Natural killer cell (primary cell): Measurements from ENCODE around the gene PRKN. TPM values are rescaled to one million over a fixed set of nuclear protein-coding genes. Genes with fewer than 3 reads are reported as not detected.

Experiments
- ATAC-seq, 3 donors: fragments of 150-1000 bp in 2 of 3; fragments of 200-7000 bp in 1 of 3; cut with Tn5 transposase; 1 replicate in 1 of 3; 2 replicates in 2 of 3; pipeline ENCODE4 v1.10.0; 2021; ENCODE audit warnings: mild to moderate bottlenecking in 2 of 3, moderate library complexity in 2 of 3
- DNase-seq, 2 donors: peaks; one replicate each; pipeline versions ENCODE4 v3.0.0 to v3.0.0-alpha.2; 2013 to 2021; ENCODE audit warnings: mixed read lengths in 1 of 2
- H3K27ac ChIP-seq: one replicate; pipeline ENCODE4 v1.5.1; 2013; ENCODE audit warnings: mild to moderate bottlenecking, low read length
- H3K27me3 ChIP-seq: one replicate; pipeline ENCODE4 v1.6.1; 2013; ENCODE audit warnings: low read length; ENCODE audit not compliant: control insufficient read depth, insufficient read depth
- H3K36me3 ChIP-seq: one replicate; pipeline ENCODE4 v1.6.1; 2013; ENCODE audit warnings: low read length; ENCODE audit not compliant: control insufficient read depth, insufficient read depth
- H3K4me1 ChIP-seq: one replicate; pipeline ENCODE4 v1.6.1; 2013; ENCODE audit warnings: low read length; ENCODE audit not compliant: control insufficient read depth, insufficient read depth
- H3K4me3 ChIP-seq: one replicate; pipeline ENCODE4 v1.5.1; 2013; ENCODE audit warnings: low read length
- H3K9me3 ChIP-seq: one replicate; pipeline ENCODE4 v1.6.1; 2013; ENCODE audit warnings: low read length; ENCODE audit not compliant: control insufficient read depth, insufficient read depth
- H3K27ac Mint-ChIP-seq, 2 donors: one replicate each; pipeline ENCODE4 v1.8.0; 2022; ENCODE audit warnings: mild to moderate bottlenecking in 2 of 2, mixed read lengths in 2 of 2, moderate library complexity in 1 of 2
- H3K27me3 Mint-ChIP-seq, 2 donors: one replicate each; pipeline ENCODE4 v1.8.0; 2022; ENCODE audit warnings: low read depth in 2 of 2, mixed read lengths in 2 of 2
- H3K36me3 Mint-ChIP-seq: one replicate; pipeline ENCODE4 v1.8.0; 2022; ENCODE audit warnings: mixed read lengths
- H3K4me1 Mint-ChIP-seq, 2 donors: one replicate each; pipeline ENCODE4 v1.8.0; 2022; ENCODE audit warnings: mixed read lengths in 2 of 2
- H3K4me3 Mint-ChIP-seq: one replicate; pipeline ENCODE4 v1.8.0; 2022; ENCODE audit warnings: mild to moderate bottlenecking, moderate library complexity, mixed read lengths
- H3K9me3 Mint-ChIP-seq, 2 donors: one replicate each; pipeline ENCODE4 v1.8.0; 2022; ENCODE audit warnings: mixed read lengths in 2 of 2
- whole genome bisulfite sequencing: methylation state at CpG from one replicate; pipeline ENCODE4 v1.1.7; 2013; ENCODE audit warnings: missing lambda C conversion rate; ENCODE audit not compliant: insufficient coverage; 5-methylcytosine and 5-hydroxymethylcytosine counted together
- intact Hi-C: fragments of 100-400 bp; cut with micrococcal nuclease; formaldehyde crosslinking; loops from one replicate; pipeline ENCODE4 v1.14.2; 2022
- total RNA-seq, 4 donors: library from RNA; stranded (reverse); fragments of 120-200 nt in 1 of 4; gene quantifications; one replicate each; pipeline versions ENCODE4 v1.2.3 to v1.2.4, GENCODE V29; 2013 to 2022
- TF ChIP-seq, protein P1 (sequence below): fragments of 200-600 bp; IDR thresholded peaks from one replicate; pipeline ENCODE4 v1.8.0; 2022; ENCODE audit warnings: antibody characterized with exemption

The PRKN gene
- total RNA-seq, 3 donors from 2014 or later (not counting 1 experiment from before 2014, with no cell fraction given) = 1.4 to 1.9 (median 1.9) TPM

DNA sequence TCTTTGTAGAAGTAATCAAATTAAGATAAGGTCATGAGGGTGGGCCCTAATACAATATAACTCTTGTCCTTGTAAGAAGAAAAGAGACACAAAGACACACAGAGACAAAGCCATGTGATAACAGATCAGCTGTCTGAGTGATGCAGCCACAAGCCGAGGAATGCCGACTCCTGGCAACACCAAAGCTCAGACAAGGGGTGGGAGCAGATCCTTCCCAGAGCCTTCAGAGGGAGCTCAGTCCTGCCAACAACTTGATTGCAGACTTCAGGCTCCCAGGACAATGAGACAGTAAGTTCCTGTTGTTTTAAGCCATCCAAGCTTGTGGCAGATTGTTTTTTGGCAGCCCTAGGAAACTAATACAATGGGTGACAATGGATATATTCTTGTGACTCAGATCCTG, 1128.7 kb downstream of the PRKN start:
- H3K36me3 ChIP-seq = no peaks in the 10 kb centered on the region
- Mint-ChIP-seq H3K27ac (no peak overlapping the region), H3K4me3 (no peak overlapping the region), H3K4me1 (no peaks in the 10 kb centered on the region), H3K9me3 (peaks cover 5 to 6% of the 10 kb centered on the region in 2 donors), H3K36me3 (no peaks in the 10 kb centered on the region), H3K27me3 (no peaks in the 10 kb centered on the region)
- H3K9me3 ChIP-seq = no peaks in the 10 kb centered on the region
- ATAC-seq (no peak), DNase-seq (no peak)
- H3K27ac ChIP-seq = no peak overlapping the region
- 93% methylated on average over 2 of the region's 2 CpGs for WGBS
- H3K27me3 ChIP-seq = no peaks in the 10 kb centered on the region
- TF ChIP-seq, protein P1, sequence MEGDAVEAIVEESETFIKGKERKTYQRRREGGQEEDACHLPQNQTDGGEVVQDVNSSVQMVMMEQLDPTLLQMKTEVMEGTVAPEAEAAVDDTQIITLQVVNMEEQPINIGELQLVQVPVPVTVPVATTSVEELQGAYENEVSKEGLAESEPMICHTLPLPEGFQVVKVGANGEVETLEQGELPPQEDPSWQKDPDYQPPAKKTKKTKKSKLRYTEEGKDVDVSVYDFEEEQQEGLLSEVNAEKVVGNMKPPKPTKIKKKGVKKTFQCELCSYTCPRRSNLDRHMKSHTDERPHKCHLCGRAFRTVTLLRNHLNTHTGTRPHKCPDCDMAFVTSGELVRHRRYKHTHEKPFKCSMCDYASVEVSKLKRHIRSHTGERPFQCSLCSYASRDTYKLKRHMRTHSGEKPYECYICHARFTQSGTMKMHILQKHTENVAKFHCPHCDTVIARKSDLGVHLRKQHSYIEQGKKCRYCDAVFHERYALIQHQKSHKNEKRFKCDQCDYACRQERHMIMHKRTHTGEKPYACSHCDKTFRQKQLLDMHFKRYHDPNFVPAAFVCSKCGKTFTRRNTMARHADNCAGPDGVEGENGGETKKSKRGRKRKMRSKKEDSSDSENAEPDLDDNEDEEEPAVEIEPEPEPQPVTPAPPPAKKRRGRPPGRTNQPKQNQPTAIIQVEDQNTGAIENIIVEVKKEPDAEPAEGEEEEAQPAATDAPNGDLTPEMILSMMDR = no peak
- no peak overlapping the region for H3K4me3 ChIP-seq
- no peaks in the 10 kb centered on the region for H3K4me1 ChIP-seq
- intact Hi-C loops = no loop called here

DNA sequence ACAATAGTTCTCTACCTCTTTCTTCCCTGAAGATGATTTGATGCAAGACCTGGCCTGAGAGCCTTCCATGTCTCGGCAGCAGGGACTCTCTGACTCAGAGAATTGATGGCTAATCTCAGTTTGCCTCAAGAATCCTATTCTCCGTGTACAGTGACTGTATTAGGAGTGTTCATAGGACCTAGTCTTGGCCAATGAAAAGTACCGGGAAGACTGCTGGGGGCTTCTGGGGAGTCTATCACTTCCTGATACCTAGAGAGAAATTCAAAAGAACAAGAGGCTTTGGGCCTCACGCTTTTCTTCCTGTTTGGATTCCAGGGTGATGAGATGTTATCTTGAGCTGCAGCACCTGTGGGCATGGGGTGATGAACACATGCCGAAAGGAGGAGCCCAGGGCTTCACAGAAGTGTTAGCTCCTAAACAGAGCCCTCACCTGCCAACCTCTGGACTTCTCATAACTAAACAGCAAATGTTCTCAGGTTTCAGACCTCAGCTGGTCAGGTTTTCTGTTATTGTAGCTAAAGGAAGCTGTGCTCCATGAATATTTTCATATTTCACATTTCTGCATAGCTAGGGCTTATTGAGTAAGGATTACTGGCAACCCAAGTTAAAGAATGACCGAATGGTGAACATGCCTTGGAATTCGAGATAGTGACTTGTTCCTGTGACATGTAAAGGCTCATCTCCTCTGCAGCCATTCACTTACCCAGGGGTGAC, 1130.6 kb downstream of the PRKN start:
- Mint-ChIP-seq H3K4me3 (no peak overlapping the region), H3K36me3 (no peaks in the 10 kb centered on the region), H3K27me3 (no peaks in the 10 kb centered on the region), H3K4me1 (no peaks in the 10 kb centered on the region), H3K9me3 (peaks cover 6% of the 10 kb centered on the region in 2 donors), H3K27ac (no peak overlapping the region)
- no peaks in the 10 kb centered on the region for H3K4me1 ChIP-seq
- DNase-seq = no peak
- 84% methylated on average over 7 of the region's 7 CpGs for WGBS
- no peaks in the 10 kb centered on the region for H3K9me3 ChIP-seq
- H3K27me3 ChIP-seq = no peaks in the 10 kb centered on the region
- H3K27ac ChIP-seq = no peak overlapping the region
- no peaks in the 10 kb centered on the region for H3K36me3 ChIP-seq
- H3K4me3 ChIP-seq = no peak overlapping the region
- intact Hi-C loops = no loop called here
- TF ChIP-seq, protein P1 = no peak
- no peak for ATAC-seq

DNA sequence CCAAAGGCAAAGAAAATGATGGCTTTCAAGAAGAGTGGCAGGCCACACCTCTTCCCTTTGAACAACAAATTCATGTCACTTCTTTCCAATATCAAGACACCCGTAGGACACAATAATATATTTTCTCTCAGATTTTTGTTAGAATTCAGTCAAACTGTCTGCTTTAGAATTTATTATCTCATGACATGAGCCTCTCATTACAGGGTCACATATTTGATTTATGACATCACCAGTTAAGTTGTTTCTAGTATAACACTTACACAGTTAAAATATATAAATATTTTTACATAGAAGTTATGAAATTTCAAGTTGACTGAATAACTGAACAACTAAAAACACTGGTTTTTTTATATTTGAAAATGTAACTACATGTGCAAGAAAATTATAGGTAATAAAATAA, 1133.2 kb downstream of the PRKN start:
- Mint-ChIP-seq H3K4me3 (no peak overlapping the region), H3K27ac (no peak overlapping the region), H3K27me3 (no peaks in the 10 kb centered on the region), H3K9me3 (peaks cover 4 to 6% of the 10 kb centered on the region in 2 donors), H3K36me3 (no peaks in the 10 kb centered on the region), H3K4me1 (peaks cover 0 to 4% of the 10 kb centered on the region in 2 donors)
- Histone ChIP-seq H3K36me3 (no peaks in the 10 kb centered on the region), H3K27me3 (no peaks in the 10 kb centered on the region), H3K4me1 (no peaks in the 10 kb centered on the region), H3K27ac (no peak overlapping the region), H3K4me3 (no peak overlapping the region), H3K9me3 (no peaks in the 10 kb centered on the region)
- TF ChIP-seq, protein P1 = no peak
- DNase-seq = no peak
- 82% methylated on average over 1 of the region's 1 CpG for WGBS
- intact Hi-C loops = no loop called here
- ATAC-seq = no peak
